ENCODE data around the gene IL15RA. TPM values are rescaled to one million over a fixed set of nuclear protein-coding genes. Genes with fewer than 3 reads are reported as not detected.
"Not testable (repeated sequence)": the region's sequence is repeated elsewhere in the genome, so short reads cannot be mapped to it uniquely, and the experiment has no call there.

The IL15RA gene
- total RNA-seq, 6 donors from 2014 or later: 28.0 to 72.6 (median 35.1) TPM

DNA sequence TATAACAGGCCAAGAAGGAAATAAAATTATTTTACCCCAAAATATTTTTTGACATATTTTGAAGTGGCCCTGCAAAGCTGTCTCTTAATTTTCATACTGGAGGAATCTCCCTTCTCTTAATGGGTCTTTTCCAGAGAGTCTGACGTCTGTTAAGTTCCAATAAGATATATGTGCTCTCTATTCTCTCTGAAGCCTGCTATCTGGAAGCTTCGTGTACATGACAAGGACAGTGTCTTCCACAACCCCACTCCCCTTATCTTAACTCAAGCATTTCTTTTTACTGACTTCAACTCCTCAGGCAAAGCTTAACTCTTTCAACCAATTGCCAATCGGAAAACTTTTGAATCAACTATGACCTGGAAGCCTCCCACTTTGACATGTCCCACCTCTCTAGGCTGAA is 29.2 kb upstream of the IL15RA start:
- no peak for ATAC-seq (ENCODE audit: low FRiP score in 2 of 2)

DNA sequence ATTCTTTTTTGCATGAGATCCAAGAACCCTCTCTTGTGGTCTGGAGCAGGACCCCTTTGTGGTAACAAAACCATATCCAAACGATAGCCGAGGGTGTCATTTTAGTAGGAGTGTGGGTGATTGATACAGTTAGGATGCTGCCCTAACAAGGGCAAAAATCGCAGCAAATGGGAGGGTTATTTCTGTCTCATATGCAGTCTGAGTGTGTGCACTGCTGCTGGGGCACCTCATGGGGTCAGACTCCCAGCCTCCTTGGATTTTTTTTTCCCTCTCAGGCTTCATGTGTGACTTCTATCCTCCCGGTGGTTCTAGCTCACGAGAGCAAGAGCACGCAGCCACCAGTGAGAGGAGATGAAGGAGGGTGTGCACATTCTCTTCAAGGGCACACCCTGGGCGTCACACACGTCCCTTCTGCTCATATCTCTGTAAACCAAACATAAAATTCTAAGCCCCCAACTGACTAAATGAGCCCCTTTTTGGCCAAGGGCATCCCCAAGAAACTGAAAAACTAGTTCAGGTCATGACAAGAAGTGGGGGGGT is 28.6 kb upstream of the IL15RA start:
- TF ChIP-seq POLR2AphosphoS5 (IDR thresholded peaks at IDR 0.05) (no peak), EP300 (IDR thresholded peaks at IDR 0.05) (no peak)
- Histone ChIP-seq H3K4me1 (peaks cover 0 to 4% (median 0%) of the 10 kb centered on the region in 4 donors), H3K4me3 (no peak overlapping the region), H3K27me3 (no peaks in the 10 kb centered on the region), H3K9me3 (peaks cover 0 to 8% (median 0%) of the 10 kb centered on the region in 4 donors), H3K27ac (no peak overlapping the region), H3K36me3 (no peaks in the 10 kb centered on the region)
- DNase-seq (no peak), ATAC-seq (ENCODE audit: low FRiP score in 2 of 2) (no peak)
- WGBS, 2 donors: 72 to 79% methylated on average over 8 of the region's 8 CpGs

More for the DNA sequence above, 29.2 kb upstream of the IL15RA start:
- 87 to 93% methylated on average over 3 of the region's 3 CpGs for WGBS, 2 donors
- Histone ChIP-seq H3K4me3 (no peak overlapping the region), H3K36me3 (no peaks in the 10 kb centered on the region), H3K27me3 (no peaks in the 10 kb centered on the region), H3K27ac (no peak overlapping the region), H3K9me3 (peaks cover 0 to 8% (median 0%) of the 10 kb centered on the region in 4 donors), H3K4me1 (peaks cover 0 to 4% (median 0%) of the 10 kb centered on the region in 4 donors)
- DNase-seq: no peak
- TF ChIP-seq CTCF (IDR thresholded peaks at IDR 0.05) (no peak), POLR2A (IDR thresholded peaks at IDR 0.05) (no peak), EP300 (IDR thresholded peaks at IDR 0.05) (no peak), POLR2AphosphoS5 (IDR thresholded peaks at IDR 0.05) (no peak)

DNA sequence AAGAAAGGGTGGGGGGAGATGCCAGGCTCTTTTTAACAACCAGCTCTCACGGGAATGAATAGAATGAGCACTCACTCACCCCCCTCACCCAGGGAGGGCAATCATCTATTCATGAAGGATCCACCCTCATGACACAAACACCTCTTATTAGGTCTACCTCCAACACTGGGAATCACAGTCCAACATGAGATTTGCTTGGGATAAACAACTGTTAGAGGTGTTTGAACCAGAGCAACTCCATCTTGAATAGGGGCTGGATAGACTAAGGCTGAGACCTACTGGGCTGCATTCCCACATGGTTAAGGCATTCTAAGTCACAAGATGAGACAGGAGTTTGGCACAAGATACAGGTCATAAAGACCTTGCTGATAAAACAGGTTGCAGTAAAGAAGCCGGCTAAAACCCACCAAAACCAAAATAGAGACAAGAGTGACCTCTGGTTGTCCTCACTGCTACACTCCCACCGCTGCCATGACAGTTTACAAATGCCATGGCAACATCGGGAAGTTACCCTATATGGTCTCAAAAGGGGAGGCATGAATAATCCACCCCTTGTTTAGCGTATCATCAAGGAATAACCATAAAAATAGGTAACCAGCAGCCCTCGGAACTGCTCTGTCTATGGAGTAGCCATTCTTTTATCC is 27.9 kb upstream of the IL15RA start:
- ATAC-seq (ENCODE audit: low FRiP score in 2 of 2): not testable (repeated sequence)
- 75 to 81% methylated on average over 6 of the region's 6 CpGs for WGBS, 2 donors

GRCh38 chr10:6002809-6003510 is 25.6 kb upstream of the IL15RA start:
- DNase-seq (no peak), ATAC-seq (ENCODE audit: low FRiP score in 2 of 2) (no peak)
- 73% methylated on average over 12 of the region's 12 CpGs for WGBS, 2 donors
- Histone ChIP-seq H3K27ac (no peak overlapping the region), H3K4me1 (no peaks in the 10 kb centered on the region), H3K4me3 (no peak overlapping the region), H3K27me3 (no peaks in the 10 kb centered on the region), H3K36me3 (no peaks in the 10 kb centered on the region), H3K9me3 (peaks cover 0 to 8% (median 0%) of the 10 kb centered on the region in 4 donors)
- TF ChIP-seq POLR2A (IDR thresholded peaks at IDR 0.05): no peak
- TF ChIP-seq CTCF (IDR thresholded peaks at IDR 0.05): no peak
- TF ChIP-seq POLR2AphosphoS5 (IDR thresholded peaks at IDR 0.05): no peak
- TF ChIP-seq EP300 (IDR thresholded peaks at IDR 0.05): no peak

More for the DNA sequence above, 27.9 kb upstream of the IL15RA start:
- not testable (repeated sequence) for H3K27ac ChIP-seq, H3K4me3 ChIP-seq, H3K4me1 ChIP-seq, H3K27me3 ChIP-seq, H3K9me3 ChIP-seq, DNase-seq, H3K36me3 ChIP-seq

DNA sequence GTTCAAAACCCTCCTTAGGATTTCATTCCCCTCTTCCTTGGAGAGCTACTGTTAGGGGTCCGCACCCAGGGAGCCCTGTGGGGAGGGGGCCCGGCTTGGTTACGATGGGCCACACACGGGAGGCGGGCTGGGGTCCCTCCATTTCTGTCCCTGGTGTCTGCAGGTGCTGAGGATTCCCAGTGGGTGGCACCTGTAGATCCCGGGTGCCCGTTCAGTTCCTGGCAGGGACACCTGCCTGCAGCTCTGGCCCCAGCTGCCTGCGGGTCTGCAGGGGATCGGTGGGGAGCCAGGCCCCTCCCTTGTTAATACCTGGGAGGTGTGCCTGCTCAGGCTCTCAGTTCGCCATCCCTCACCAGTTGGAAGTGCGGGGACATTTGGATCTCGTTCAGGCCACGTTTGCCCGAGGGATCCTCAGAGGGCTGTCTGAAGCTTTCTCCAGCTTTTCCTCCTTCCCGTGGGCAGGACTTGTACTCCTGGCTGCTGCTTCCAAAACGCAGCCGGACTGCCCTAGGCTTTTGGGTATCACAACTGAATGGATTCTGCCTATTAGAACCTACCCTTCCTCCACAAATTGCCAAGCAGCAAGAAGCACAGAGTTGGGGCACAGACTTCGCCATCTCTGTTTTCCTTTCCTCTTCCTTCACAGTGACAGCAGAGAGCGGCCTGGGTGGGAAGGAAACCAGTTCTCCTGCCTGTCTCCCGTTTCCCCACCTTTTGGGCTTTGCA is 22.3 kb upstream of the IL15RA start:
- ATAC-seq (ENCODE audit: low FRiP score in 2 of 2): no peak

More for the DNA sequence above, 22.3 kb upstream of the IL15RA start:
- WGBS, 2 donors: 78 to 79% methylated on average over 15 to 20 of the region's 20 CpGs
- Histone ChIP-seq H3K4me3 (no peak overlapping the region), H3K36me3 (no peaks in the 10 kb centered on the region), H3K9me3 (no peaks in the 10 kb centered on the region), H3K4me1 (no peaks in the 10 kb centered on the region), H3K27ac (no peak overlapping the region), H3K27me3 (no peaks in the 10 kb centered on the region)
- TF ChIP-seq POLR2AphosphoS5 (IDR thresholded peaks at IDR 0.05): no peak
- no peak for TF ChIP-seq POLR2A (IDR thresholded peaks at IDR 0.05)
- no peak for TF ChIP-seq EP300 (IDR thresholded peaks at IDR 0.05)
- TF ChIP-seq CTCF (IDR thresholded peaks at IDR 0.05): no peak
- peak in 1 of 2 donors; percentile 52 for DNase-seq
